DOHH2 (cell line): ENCODE measurements around the gene SYCP2.

ENCODE experiments used
- H3F3A ChIP-seq: fragments of 200-600 bp; sonication (generic), shearing (Covaris generic); 2 replicates; pipeline ENCODE4 v1.6.0; 2016; ENCODE audit warnings: antibody characterized with exemption, mild to moderate bottlenecking; ENCODE audit not compliant: control insufficient read depth, insufficient read depth
- H3K27ac ChIP-seq: fragments of 200-600 bp; sonication (generic); 2 replicates; pipeline ENCODE4 v1.5.1; 2014; ENCODE audit warnings: low read depth, mild to moderate bottlenecking, low read length, moderate library complexity
- H3K27me3 ChIP-seq: fragments of 200-600 bp; sonication (generic); 2 replicates; pipeline ENCODE4 v1.6.1; 2014; ENCODE audit warnings: mild to moderate bottlenecking, low read length, mixed read lengths; ENCODE audit not compliant: control insufficient read depth
- H3K36me3 ChIP-seq: fragments of 200-600 bp; sonication (generic); 2 replicates; pipeline ENCODE4 v1.6.1; 2014; ENCODE audit warnings: mild to moderate bottlenecking, low read length, moderate library complexity, mixed read lengths; ENCODE audit not compliant: control insufficient read depth
- H3K4me1 ChIP-seq: fragments of 200-600 bp; sonication (generic); 2 replicates; pipeline ENCODE4 v1.6.1; 2014; ENCODE audit warnings: mild to moderate bottlenecking, low read length, mixed read lengths; ENCODE audit not compliant: control insufficient read depth
- H3K4me2 ChIP-seq: fragments of 200-600 bp; sonication (generic); 2 replicates; pipeline ENCODE4 v1.6.0; 2014; ENCODE audit warnings: mild to moderate bottlenecking, low read length, moderate library complexity
- H3K4me3 ChIP-seq: fragments of 200-600 bp; sonication (generic); 2 replicates; pipeline ENCODE4 v1.5.1; 2014; ENCODE audit warnings: mild to moderate bottlenecking, low read length, mixed read lengths
- H3K79me2 ChIP-seq: fragments of 200-600 bp; sonication (generic); 2 replicates; pipeline ENCODE4 v1.6.1; 2014; ENCODE audit warnings: mild to moderate bottlenecking, low read length, mixed read lengths; ENCODE audit not compliant: control insufficient read depth
- H3K9me2 ChIP-seq: fragments of 200-600 bp; sonication (generic); replicated peaks from 2 replicates; pipeline ENCODE4 v1.6.1; 2014; ENCODE audit warnings: mild to moderate bottlenecking, low read length, mixed read lengths; ENCODE audit not compliant: control insufficient read depth
- H3K9me3 ChIP-seq: fragments of 200-600 bp; sonication (generic); 2 replicates; pipeline ENCODE4 v1.6.1; 2014; ENCODE audit warnings: antibody characterized with exemption, low read length, mixed read lengths; ENCODE audit not compliant: control insufficient read depth, insufficient read depth
- H4K20me1 ChIP-seq: fragments of 200-600 bp; sonication (generic); 2 replicates; pipeline ENCODE4 v1.6.0; 2014; ENCODE audit warnings: low read depth, mild to moderate bottlenecking, antibody characterized with exemption, low read length, moderate library complexity; ENCODE audit not compliant: control insufficient read depth, insufficient read depth
- EZH2phosphoT487 ChIP-seq: fragments of 200-600 bp; sonication (generic); IDR thresholded peaks from 2 replicates; pipeline ENCODE4 v1.6.1; 2017; ENCODE audit warnings: borderline replicate concordance, mild to moderate bottlenecking, antibody characterized with exemption, low read length, moderate library complexity, mixed read lengths
- TF ChIP-seq, protein P1 (sequence below): fragments of 200-600 bp; sonication (generic); IDR thresholded peaks from one replicate; pipeline ENCODE4 v1.5.1; 2014; ENCODE audit warnings: antibody characterized with exemption, mild to moderate bottlenecking, low read depth, low read length; ENCODE audit not compliant: poor library complexity, severe bottlenecking

Gene SYCP2

DNA sequence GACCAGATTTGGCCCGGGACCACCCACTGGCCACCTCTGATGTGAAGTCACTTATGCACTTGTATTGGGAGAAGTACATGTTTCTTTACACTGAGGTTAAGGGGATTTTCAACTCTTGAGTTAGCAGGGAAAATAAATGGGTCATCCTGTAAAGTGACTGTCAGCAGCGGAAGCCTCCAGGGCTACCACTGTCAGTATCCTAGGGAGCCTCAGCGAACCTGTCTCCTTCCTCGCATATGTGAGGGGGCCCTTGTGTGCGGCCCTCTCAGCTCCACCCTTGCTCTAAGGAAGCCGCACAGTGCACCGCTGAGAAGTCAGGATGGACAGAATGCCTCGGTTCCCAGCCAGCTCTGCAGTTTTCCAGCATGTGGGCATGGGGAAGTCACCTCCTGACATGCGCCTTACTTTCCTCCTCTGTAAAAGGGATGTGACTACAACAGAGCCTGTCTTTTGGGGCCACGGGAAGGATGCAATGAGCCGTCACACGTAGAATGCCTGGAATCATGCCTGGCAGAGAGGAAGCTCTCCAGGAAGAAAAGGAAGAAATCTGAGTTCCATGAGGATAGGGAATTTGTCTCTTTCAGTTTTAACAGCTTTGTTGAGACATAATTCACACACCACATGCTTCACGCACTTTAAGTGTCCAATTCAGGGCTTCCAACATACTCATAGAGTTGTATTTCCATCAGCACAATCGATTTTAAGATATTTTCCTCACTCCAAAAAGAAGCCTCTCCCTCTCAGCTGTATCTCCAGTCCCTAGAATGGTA lies 115.4 kb downstream of the SYCP2 start:
- no peaks in the 10 kb centered on the region for H3K9me3 ChIP-seq
- no peaks in the 10 kb centered on the region for H3K79me2 ChIP-seq
- no peaks in the 10 kb centered on the region for H3K27me3 ChIP-seq
- H3K36me3 ChIP-seq, result no peaks in the 10 kb centered on the region
- no peaks in the 10 kb centered on the region for H3K4me1 ChIP-seq
- TF ChIP-seq, protein P1, sequence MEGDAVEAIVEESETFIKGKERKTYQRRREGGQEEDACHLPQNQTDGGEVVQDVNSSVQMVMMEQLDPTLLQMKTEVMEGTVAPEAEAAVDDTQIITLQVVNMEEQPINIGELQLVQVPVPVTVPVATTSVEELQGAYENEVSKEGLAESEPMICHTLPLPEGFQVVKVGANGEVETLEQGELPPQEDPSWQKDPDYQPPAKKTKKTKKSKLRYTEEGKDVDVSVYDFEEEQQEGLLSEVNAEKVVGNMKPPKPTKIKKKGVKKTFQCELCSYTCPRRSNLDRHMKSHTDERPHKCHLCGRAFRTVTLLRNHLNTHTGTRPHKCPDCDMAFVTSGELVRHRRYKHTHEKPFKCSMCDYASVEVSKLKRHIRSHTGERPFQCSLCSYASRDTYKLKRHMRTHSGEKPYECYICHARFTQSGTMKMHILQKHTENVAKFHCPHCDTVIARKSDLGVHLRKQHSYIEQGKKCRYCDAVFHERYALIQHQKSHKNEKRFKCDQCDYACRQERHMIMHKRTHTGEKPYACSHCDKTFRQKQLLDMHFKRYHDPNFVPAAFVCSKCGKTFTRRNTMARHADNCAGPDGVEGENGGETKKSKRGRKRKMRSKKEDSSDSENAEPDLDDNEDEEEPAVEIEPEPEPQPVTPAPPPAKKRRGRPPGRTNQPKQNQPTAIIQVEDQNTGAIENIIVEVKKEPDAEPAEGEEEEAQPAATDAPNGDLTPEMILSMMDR, result no peak
- TF ChIP-seq EZH2phosphoT487, result no peak
- H3K9me2 ChIP-seq, result no peaks in the 10 kb centered on the region
- no peak overlapping the region for H3K4me2 ChIP-seq
- no peak overlapping the region for H3K27ac ChIP-seq
- no peak overlapping the region for H3K4me3 ChIP-seq
- no peaks in the 10 kb centered on the region for H4K20me1 ChIP-seq
- no peaks in the 10 kb centered on the region for H3F3A ChIP-seq

GRCh38 chr20:59817406-59817805 lies 116.0 kb downstream of the SYCP2 start:
- Histone ChIP-seq H3K4me2 (no peak overlapping the region), H3K9me2 (no peaks in the 10 kb centered on the region), H3K79me2 (no peaks in the 10 kb centered on the region), H4K20me1 (no peaks in the 10 kb centered on the region), H3K36me3 (no peaks in the 10 kb centered on the region), H3K27me3 (no peaks in the 10 kb centered on the region), H3K4me3 (no peak overlapping the region), H3K9me3 (no peaks in the 10 kb centered on the region), H3F3A (no peaks in the 10 kb centered on the region), H3K4me1 (no peaks in the 10 kb centered on the region), H3K27ac (no peak overlapping the region)
- no peak for TF ChIP-seq EZH2phosphoT487
- TF ChIP-seq, protein P1, result no peak

GRCh38 chr20:59816146-59816738 lies 117.2 kb downstream of the SYCP2 start:
- Histone ChIP-seq H4K20me1 (no peaks in the 10 kb centered on the region), H3K4me2 (no peak overlapping the region), H3K4me3 (no peak overlapping the region), H3K79me2 (no peaks in the 10 kb centered on the region), H3K27ac (no peak overlapping the region), H3K9me2 (no peaks in the 10 kb centered on the region), H3K36me3 (no peaks in the 10 kb centered on the region), H3F3A (no peaks in the 10 kb centered on the region), H3K9me3 (no peaks in the 10 kb centered on the region), H3K27me3 (no peaks in the 10 kb centered on the region), H3K4me1 (no peaks in the 10 kb centered on the region)
- TF ChIP-seq, protein P1, result no peak
- TF ChIP-seq EZH2phosphoT487, result no peak
